ENCODE measurements around the gene MRPL22. TPM values are rescaled to one million over a fixed set of nuclear protein-coding genes. Genes with fewer than 3 reads are reported as not detected.
"Not testable (repeated sequence)": the region's sequence is repeated elsewhere in the genome, so short reads cannot be mapped to it uniquely, and the experiment has no call there.

Gene MRPL22
- total RNA-seq, 1 experiment from 2014 or later, result 77.2 TPM

DNA sequence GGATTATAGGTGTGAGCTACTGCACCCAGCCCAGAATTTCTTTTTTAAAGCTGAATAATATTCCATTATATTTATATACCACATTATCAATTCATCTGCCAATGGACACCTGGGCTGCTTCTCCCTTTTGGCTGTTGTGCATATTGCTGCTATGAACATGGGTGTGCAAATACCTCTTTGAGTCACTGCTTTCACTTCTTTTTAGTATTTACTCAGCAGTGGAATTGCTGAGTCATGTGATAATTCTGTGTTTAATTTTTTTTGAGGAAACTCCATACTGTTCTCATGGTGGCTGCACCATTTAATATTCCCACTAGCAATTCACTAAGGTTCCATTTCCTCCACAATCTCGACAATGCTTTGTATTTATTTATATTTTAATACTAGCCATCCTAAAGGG, 36.5 kb downstream of the MRPL22 start:
- no peaks in the 10 kb centered on the region for H3K79me2 ChIP-seq (ENCODE audit: insufficient read depth, low read length)
- H3T11ph ChIP-seq (ENCODE audit: low read length), result no peak overlapping the region
- no peaks in the 10 kb centered on the region for H3K27me3 Mint-ChIP-seq (ENCODE audit: low read depth)
- no peak overlapping the region for H3K27ac Mint-ChIP-seq
- H3K23me2 ChIP-seq (ENCODE audit: insufficient read length, low read depth, low read length, poor library complexity, severe bottlenecking), result no peaks in the 10 kb centered on the region
- no peak overlapping the region for H2BK15ac ChIP-seq (ENCODE audit: low read depth, low read length)
- H3K9me3 ChIP-seq (ENCODE audit: control insufficient read depth, low read depth, low read length), result no peaks in the 10 kb centered on the region
- no peak overlapping the region for H3K27ac ChIP-seq (ENCODE audit: insufficient read length, low read depth, low read length)
- no peak overlapping the region for H3K4me2 ChIP-seq (ENCODE audit: insufficient read depth, insufficient read length, low read length)
- no peak overlapping the region for H2AFZ ChIP-seq (ENCODE audit: low read length)
- H3K18ac ChIP-seq (ENCODE audit: insufficient read length, low read depth, low read length), result no peak overlapping the region
- no CpG with 5 or more reads among the region's 1 CpG for whole genome bisulfite sequencing (ENCODE audit: extremely low coverage, insufficient read length, low lambda C conversion rate)
- H2BK20ac ChIP-seq (ENCODE audit: low read depth, low read length, poor library complexity, severe bottlenecking), result no peak overlapping the region
- H2AK5ac ChIP-seq (ENCODE audit: insufficient read length, low read length), result no peak overlapping the region
- no peak overlapping the region for H4K91ac ChIP-seq (ENCODE audit: insufficient read length, low read depth, low read length)
- no peak overlapping the region for H4K8ac ChIP-seq (replicated peaks; ENCODE audit: insufficient read length, low read depth, low read length)
- no peak overlapping the region for H2BK120ac ChIP-seq (ENCODE audit: low read depth, low read length, poor library complexity, severe bottlenecking)
- peaks cover 2 to 9% of the 10 kb centered on the region in 2 experiments for H3K9me3 Mint-ChIP-seq
- no peak overlapping the region for H2BK5ac ChIP-seq (ENCODE audit: insufficient read length, low read length)
- no peak overlapping the region for H3K9ac ChIP-seq (ENCODE audit: extremely low read depth, insufficient read length, low read length)
- H3K4me1 Mint-ChIP-seq, result no peaks in the 10 kb centered on the region
- TF ChIP-seq, protein P1, sequence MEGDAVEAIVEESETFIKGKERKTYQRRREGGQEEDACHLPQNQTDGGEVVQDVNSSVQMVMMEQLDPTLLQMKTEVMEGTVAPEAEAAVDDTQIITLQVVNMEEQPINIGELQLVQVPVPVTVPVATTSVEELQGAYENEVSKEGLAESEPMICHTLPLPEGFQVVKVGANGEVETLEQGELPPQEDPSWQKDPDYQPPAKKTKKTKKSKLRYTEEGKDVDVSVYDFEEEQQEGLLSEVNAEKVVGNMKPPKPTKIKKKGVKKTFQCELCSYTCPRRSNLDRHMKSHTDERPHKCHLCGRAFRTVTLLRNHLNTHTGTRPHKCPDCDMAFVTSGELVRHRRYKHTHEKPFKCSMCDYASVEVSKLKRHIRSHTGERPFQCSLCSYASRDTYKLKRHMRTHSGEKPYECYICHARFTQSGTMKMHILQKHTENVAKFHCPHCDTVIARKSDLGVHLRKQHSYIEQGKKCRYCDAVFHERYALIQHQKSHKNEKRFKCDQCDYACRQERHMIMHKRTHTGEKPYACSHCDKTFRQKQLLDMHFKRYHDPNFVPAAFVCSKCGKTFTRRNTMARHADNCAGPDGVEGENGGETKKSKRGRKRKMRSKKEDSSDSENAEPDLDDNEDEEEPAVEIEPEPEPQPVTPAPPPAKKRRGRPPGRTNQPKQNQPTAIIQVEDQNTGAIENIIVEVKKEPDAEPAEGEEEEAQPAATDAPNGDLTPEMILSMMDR (conservative IDR thresholded peaks at IDR 0.05), result no peak
- H3K36me3 Mint-ChIP-seq (ENCODE audit: insufficient read depth in 1 of 3, low read depth in 3 of 3), result peaks cover 7 to 17% (median 13%) of the 10 kb centered on the region in 3 experiments; a peak in 6 of 7 replicates
- H4K20me1 ChIP-seq (ENCODE audit: control insufficient read depth, insufficient read depth, insufficient read length), result no peaks in the 10 kb centered on the region
- no peak overlapping the region for H3K4me3 Mint-ChIP-seq
- no peak overlapping the region for H3K14ac ChIP-seq (ENCODE audit: insufficient read depth, low read length)
- H3K4me1 ChIP-seq (ENCODE audit: insufficient read depth, low read length), result no peaks in the 10 kb centered on the region
- no peaks in the 10 kb centered on the region for H3K27me3 ChIP-seq (ENCODE audit: insufficient read depth, low read length)
- H3K23ac ChIP-seq (ENCODE audit: insufficient read length, low read depth, low read length), result no peak overlapping the region
- no peak overlapping the region for H3K4ac ChIP-seq (ENCODE audit: low read depth, low read length)
- no peak overlapping the region for H2BK12ac ChIP-seq (ENCODE audit: insufficient read length, low read depth, low read length)
- H4K5ac ChIP-seq (ENCODE audit: insufficient read length, low read depth, low read length), result no peak overlapping the region
- H3K56ac ChIP-seq (ENCODE audit: insufficient read length, low read depth, low read length), result no peak overlapping the region
- DNase-seq, result no peak
- H3K79me1 ChIP-seq (ENCODE audit: insufficient read depth, low read depth, low read length, poor library complexity, severe bottlenecking), result no peaks in the 10 kb centered on the region

DNA sequence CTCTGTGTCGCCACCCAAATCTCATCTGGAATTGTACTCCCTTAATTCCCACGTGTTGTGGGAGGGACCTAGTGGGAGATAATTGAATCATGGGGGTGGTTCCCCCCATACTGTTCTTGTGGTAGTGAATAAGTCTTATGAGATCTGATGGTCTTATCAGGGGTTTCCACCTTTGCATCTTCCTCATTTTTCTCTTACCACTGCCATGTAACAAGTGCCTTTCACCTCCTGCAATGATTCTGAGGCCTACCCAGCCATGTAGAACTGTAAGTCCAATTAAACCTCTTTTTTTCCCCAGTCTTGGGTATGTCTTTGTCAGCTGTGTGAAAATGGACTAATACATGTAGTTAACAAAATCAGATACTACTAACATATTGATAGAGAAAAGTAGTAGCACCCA, 37.4 kb downstream of the MRPL22 start:
- H3K18ac ChIP-seq (ENCODE audit: insufficient read length, low read depth, low read length); H3K23ac ChIP-seq (ENCODE audit: insufficient read length, low read depth, low read length); H4K20me1 ChIP-seq (ENCODE audit: control insufficient read depth, insufficient read depth, insufficient read length); H3K56ac ChIP-seq (ENCODE audit: insufficient read length, low read depth, low read length); H3K27me3 Mint-ChIP-seq (ENCODE audit: low read depth); DNase-seq; H2BK15ac ChIP-seq (ENCODE audit: low read depth, low read length); H2BK120ac ChIP-seq (ENCODE audit: low read depth, low read length, poor library complexity, severe bottlenecking); H2AFZ ChIP-seq (ENCODE audit: low read length); H3K23me2 ChIP-seq (ENCODE audit: insufficient read length, low read depth, low read length, poor library complexity, severe bottlenecking); H3K4me1 Mint-ChIP-seq; H4K5ac ChIP-seq (ENCODE audit: insufficient read length, low read depth, low read length); H3K79me1 ChIP-seq (ENCODE audit: insufficient read depth, low read depth, low read length, poor library complexity, severe bottlenecking); H3K4me1 ChIP-seq (ENCODE audit: insufficient read depth, low read length); H3K27ac Mint-ChIP-seq; H3K4me2 ChIP-seq (ENCODE audit: insufficient read depth, insufficient read length, low read length); H3T11ph ChIP-seq (ENCODE audit: low read length); H4K91ac ChIP-seq (ENCODE audit: insufficient read length, low read depth, low read length); H2BK5ac ChIP-seq (ENCODE audit: insufficient read length, low read length); H3K27me3 ChIP-seq (ENCODE audit: insufficient read depth, low read length); H3K9ac ChIP-seq (ENCODE audit: extremely low read depth, insufficient read length, low read length); H3K4me3 Mint-ChIP-seq; H3K27ac ChIP-seq (ENCODE audit: insufficient read length, low read depth, low read length); H2AK5ac ChIP-seq (ENCODE audit: insufficient read length, low read length); H3K4ac ChIP-seq (ENCODE audit: low read depth, low read length); H3K9me3 ChIP-seq (ENCODE audit: control insufficient read depth, low read depth, low read length); H3K14ac ChIP-seq (ENCODE audit: insufficient read depth, low read length); H4K8ac ChIP-seq (replicated peaks; ENCODE audit: insufficient read length, low read depth, low read length); H2BK12ac ChIP-seq (ENCODE audit: insufficient read length, low read depth, low read length); H2BK20ac ChIP-seq (ENCODE audit: low read depth, low read length, poor library complexity, severe bottlenecking); H3K79me2 ChIP-seq (ENCODE audit: insufficient read depth, low read length): not testable (repeated sequence)
- WGBS (ENCODE audit: extremely low coverage, insufficient read length, low lambda C conversion rate), result no CpG with 5 or more reads among the region's 2 CpGs
- H3K36me3 Mint-ChIP-seq (ENCODE audit: insufficient read depth in 1 of 3, low read depth in 3 of 3), result peaks cover 9 to 17% (median 13%) of the 10 kb centered on the region in 3 experiments; a peak in 6 of 7 replicates
- H3K9me3 Mint-ChIP-seq, result peaks cover 5 to 12% of the 10 kb centered on the region in 2 experiments
